GM12878 (cell line): ENCODE measurements around the gene RPL22. TPM values are rescaled to one million over a fixed set of nuclear protein-coding genes. Genes with fewer than 3 reads are reported as not detected.

Experiments
- BCL11A ChIP-seq: IDR thresholded peaks from 2 replicates; pipeline ENCODE4 v1.6.1; 2011; ENCODE audit warnings: low read depth, low read length
- BCLAF1 ChIP-seq: fragments of 450-650 bp; IDR thresholded peaks from 2 replicates; pipeline ENCODE4 v1.6.1; 2017; ENCODE audit warnings: antibody characterized with exemption, mild to moderate bottlenecking, moderate library complexity
- CBFB ChIP-seq: IDR thresholded peaks from 2 replicates; pipeline ENCODE4 v1.6.1; 2016; ENCODE audit warnings: antibody characterized with exemption, low read depth
- CBX5 ChIP-seq: sonication (generic); IDR thresholded peaks from 2 replicates; pipeline ENCODE4 v1.6.1; 2016; ENCODE audit warnings: low read depth, moderate library complexity, mild to moderate bottlenecking, inconsistent platforms
- CEBPZ ChIP-seq: fragments of 150-350 bp; IDR thresholded peaks from 2 replicates; pipeline ENCODE4 v1.6.1; 2016; ENCODE audit warnings: low read depth, low read length
- CREB1 ChIP-seq: IDR thresholded peaks from 2 replicates; pipeline ENCODE4 v1.6.1; 2012; ENCODE audit warnings: low read depth, mild to moderate bottlenecking, inconsistent platforms
- EGR1 ChIP-seq, 2 experiments: IDR thresholded peaks; 1 replicate in 1 of 2; 2 replicates in 1 of 2; pipeline ENCODE4 v1.6.1; 2011 to 2012; ENCODE audit warnings: low read depth in 2 of 2, low read length in 2 of 2, borderline replicate concordance in 1 of 2, mild to moderate bottlenecking in 1 of 2, moderate library complexity in 1 of 2
- HDAC6 ChIP-seq: fragments of 200-600 bp; sonication (generic); IDR thresholded peaks from one replicate; pipeline ENCODE4 v1.8.0; 2017; ENCODE audit warnings: antibody characterized with exemption; ENCODE audit not compliant: unreplicated experiment
- NKRF ChIP-seq: fragments of 450-650 bp; conservative IDR thresholded peaks from 2 replicates; pipeline ENCODE4 v1.6.1; 2017; ENCODE audit warnings: mild to moderate bottlenecking, moderate library complexity
- PRDM15 ChIP-seq: fragments of 450-650 bp; formaldehyde crosslinking; IDR thresholded peaks from 2 replicates; pipeline ENCODE4 v1.4.0; 2020; ENCODE audit warnings: mild to moderate bottlenecking, moderate library complexity
- SREBF1 ChIP-seq: IDR thresholded peaks from 2 replicates; pipeline ENCODE4 v1.6.1; 2012; ENCODE audit warnings: mild to moderate bottlenecking, low read length
- TCF3 ChIP-seq: IDR thresholded peaks from 2 replicates; pipeline ENCODE4 v1.6.1; 2012; ENCODE audit warnings: low read depth, mild to moderate bottlenecking, low read length, borderline replicate concordance; ENCODE audit not compliant: insufficient read depth
- USF2 ChIP-seq: IDR thresholded peaks from 2 replicates; pipeline ENCODE4 v1.6.1; 2011; ENCODE audit warnings: low read depth, low read length, improper control_type of control experiment, borderline replicate concordance
- polyA plus RNA-seq, 11 experiments: library from polyadenylated mRNA; depleted of rRNA in 4 of 11; unstranded in 6 of 11; stranded (reverse) in 5 of 11; fragments of >200 nt; fragmentation: Nextera tagmentation in 4 of 11; fragmentation: Illumina TruSeq in 1 of 11; extraction: Ambion mirVana in 4 of 11; extraction: Trizol in 1 of 11; gene quantifications; 1 replicate in 1 of 11; 2 replicates in 10 of 11; pipeline versions ENCODE4 v1.2.1 to v1.2.3, GENCODE V29; 2011 to 2016; ENCODE audit warnings: inconsistent platforms in 2 of 11, missing spikeins in 2 of 11, low read depth in 1 of 11
- total RNA-seq, 4 experiments: library from RNA; depleted of rRNA in 3 of 4; stranded (reverse); fragments of >200 nt in 3 of 4; fragmentation: Illumina TruSeq in 1 of 4; extraction: Trizol in 1 of 4; gene quantifications; 2 replicates each; pipeline versions ENCODE4 v1.2.1 to v1.2.3, GENCODE V29; 2013 to 2021

Gene RPL22
- total and polyA plus RNA-seq, 10 of the 15 experiments (the other 5 are each of a cell fraction or from before 2014, with no cell fraction given) = 191 to 560 (median 430) TPM

- TF ChIP-seq BCLAF1 (peak; percentile 89), EGR1 (IDR thresholded peaks at IDR 0.05; ENCODE audit: borderline replicate concordance in 1 of 2, low read depth in 2 of 2, low read length in 2 of 2) (peak; percentile 77 to 89), USF2 (no peak; the same call in 1 of the 2 replicates), HDAC6 (no peak), SREBF1 (peak; percentile 97), TCF3 (0 out of 2 replicates have a peak, but pooled peaks have one; percentile 72), CBX5 (peak; percentile 10; the same call in 1 of the 2 replicates), CREB1 (peak; percentile 69), PRDM15 (CRISPR knock-in tag) (no peak), BCL11A (no peak), CEBPZ (peak; percentile 62), CBFB (peak; percentile 83), NKRF (peak; percentile 94; the same call in 1 of the 2 replicates)
Observed at GRCh38 chr1:6199298-6200187, at the start of gene RPL22 (continued).
